Measurements from ENCODE around the gene OR52N2. TPM values are rescaled to one million over a fixed set of nuclear protein-coding genes. Genes with fewer than 3 reads are reported as not detected.

Gene OR52N2
- total RNA-seq, 2 donors from 2014 or later: not detected

DNA sequence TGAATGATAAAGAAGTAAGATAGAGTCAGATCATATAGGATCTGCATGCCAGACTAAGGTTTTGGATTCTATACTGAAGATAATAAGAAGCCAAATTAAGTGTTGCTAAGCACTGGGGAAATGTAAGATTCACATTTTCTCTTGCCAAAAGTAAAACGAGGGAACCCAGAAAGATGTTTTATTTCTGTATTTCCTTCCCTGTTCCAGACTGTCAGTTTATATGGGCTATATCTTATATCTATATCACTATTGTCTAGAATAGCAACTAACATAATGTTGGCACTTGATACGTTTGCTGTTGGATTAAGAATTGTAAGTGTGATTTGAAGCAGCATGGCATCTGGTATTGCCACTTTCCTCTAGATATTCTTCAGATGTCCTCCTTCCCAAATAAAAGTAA, 24.7 kb downstream of the OR52N2 start:
- no peaks in the 10 kb centered on the region for H3K27me3 ChIP-seq (ENCODE audit: control insufficient read depth, insufficient read depth, low read length, poor library complexity, severe bottlenecking)
- no peaks in the 10 kb centered on the region for H3K9me3 ChIP-seq (ENCODE audit: control insufficient read depth, low read length)
- H3K4me1 Mint-ChIP-seq: peaks cover 2% of the 10 kb centered on the region
- DNase-seq: no peak
- no peaks in the 10 kb centered on the region for H3K9me3 Mint-ChIP-seq
- no peaks in the 10 kb centered on the region for H3K36me3 ChIP-seq (ENCODE audit: control insufficient read depth, insufficient read depth, low read length)
- H3K27ac ChIP-seq (ENCODE audit: low read depth, low read length): no peak overlapping the region
- TF ChIP-seq, protein P1, sequence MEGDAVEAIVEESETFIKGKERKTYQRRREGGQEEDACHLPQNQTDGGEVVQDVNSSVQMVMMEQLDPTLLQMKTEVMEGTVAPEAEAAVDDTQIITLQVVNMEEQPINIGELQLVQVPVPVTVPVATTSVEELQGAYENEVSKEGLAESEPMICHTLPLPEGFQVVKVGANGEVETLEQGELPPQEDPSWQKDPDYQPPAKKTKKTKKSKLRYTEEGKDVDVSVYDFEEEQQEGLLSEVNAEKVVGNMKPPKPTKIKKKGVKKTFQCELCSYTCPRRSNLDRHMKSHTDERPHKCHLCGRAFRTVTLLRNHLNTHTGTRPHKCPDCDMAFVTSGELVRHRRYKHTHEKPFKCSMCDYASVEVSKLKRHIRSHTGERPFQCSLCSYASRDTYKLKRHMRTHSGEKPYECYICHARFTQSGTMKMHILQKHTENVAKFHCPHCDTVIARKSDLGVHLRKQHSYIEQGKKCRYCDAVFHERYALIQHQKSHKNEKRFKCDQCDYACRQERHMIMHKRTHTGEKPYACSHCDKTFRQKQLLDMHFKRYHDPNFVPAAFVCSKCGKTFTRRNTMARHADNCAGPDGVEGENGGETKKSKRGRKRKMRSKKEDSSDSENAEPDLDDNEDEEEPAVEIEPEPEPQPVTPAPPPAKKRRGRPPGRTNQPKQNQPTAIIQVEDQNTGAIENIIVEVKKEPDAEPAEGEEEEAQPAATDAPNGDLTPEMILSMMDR (conservative IDR thresholded peaks at IDR 0.05): no peak
- 83 to 86% methylated on average over 1 to 2 of the region's 2 CpGs for WGBS, 2 experiments (ENCODE audit: insufficient coverage in 1 of 2, insufficient read length in 1 of 2)
- no peak overlapping the region for H3K9ac ChIP-seq (ENCODE audit: extremely low read depth, low read length, poor library complexity, severe bottlenecking)
- H3K36me3 Mint-ChIP-seq (ENCODE audit: low read depth): no peaks in the 10 kb centered on the region
- no peaks in the 10 kb centered on the region for H3K4me1 ChIP-seq (ENCODE audit: control insufficient read depth, insufficient read depth, low read length)
- H3K27ac Mint-ChIP-seq: no peak overlapping the region
- H3K4me3 Mint-ChIP-seq: no peak overlapping the region
- H3K4me3 ChIP-seq (ENCODE audit: low read length): no peak overlapping the region
- H3K27me3 Mint-ChIP-seq (ENCODE audit: insufficient read depth): no peaks in the 10 kb centered on the region

DNA sequence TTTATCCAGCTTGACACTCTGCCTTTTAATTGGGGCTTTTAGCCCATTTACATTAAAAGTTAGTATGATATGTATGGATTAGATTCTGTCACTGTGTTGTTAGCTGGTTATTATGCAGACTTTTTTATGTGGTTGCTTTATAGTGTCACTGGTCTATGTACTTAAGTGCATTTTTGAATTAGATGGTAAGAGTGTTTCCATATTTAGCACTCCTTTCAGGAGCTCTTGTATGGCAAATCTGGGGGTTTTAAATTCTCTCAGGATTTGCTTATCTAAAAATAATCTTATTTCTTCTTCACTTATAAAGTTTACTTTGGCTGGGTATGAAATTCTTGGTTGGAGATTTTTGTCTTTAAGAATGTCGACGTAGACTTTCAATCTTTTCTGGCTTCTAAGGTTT, 29.0 kb downstream of the OR52N2 start:
- Histone ChIP-seq H3K36me3 (ENCODE audit: control insufficient read depth, insufficient read depth, low read length) (no peaks in the 10 kb centered on the region), H3K27ac (ENCODE audit: low read depth, low read length) (no peak overlapping the region), H3K9me3 (ENCODE audit: control insufficient read depth, low read length) (no peaks in the 10 kb centered on the region), H3K4me3 (ENCODE audit: low read length) (no peak overlapping the region), H3K27me3 (ENCODE audit: control insufficient read depth, insufficient read depth, low read length, poor library complexity, severe bottlenecking) (no peaks in the 10 kb centered on the region), H3K4me1 (ENCODE audit: control insufficient read depth, insufficient read depth, low read length) (no peaks in the 10 kb centered on the region), H3K9ac (ENCODE audit: extremely low read depth, low read length, poor library complexity, severe bottlenecking) (no peak overlapping the region)
- no peaks in the 10 kb centered on the region for H3K36me3 Mint-ChIP-seq (ENCODE audit: low read depth)
- H3K27me3 Mint-ChIP-seq (ENCODE audit: insufficient read depth): no peaks in the 10 kb centered on the region
- H3K4me1 Mint-ChIP-seq: no peaks in the 10 kb centered on the region
- DNase-seq: no peak
- TF ChIP-seq, protein P1 (conservative IDR thresholded peaks at IDR 0.05): no peak
- no peak overlapping the region for H3K4me3 Mint-ChIP-seq
- H3K27ac Mint-ChIP-seq: no peak overlapping the region
- WGBS, 2 experiments (ENCODE audit: insufficient coverage in 1 of 2, insufficient read length in 1 of 2): 80 to 100% methylated on average over 1 to 2 of the region's 2 CpGs
- H3K9me3 Mint-ChIP-seq: no peaks in the 10 kb centered on the region

DNA sequence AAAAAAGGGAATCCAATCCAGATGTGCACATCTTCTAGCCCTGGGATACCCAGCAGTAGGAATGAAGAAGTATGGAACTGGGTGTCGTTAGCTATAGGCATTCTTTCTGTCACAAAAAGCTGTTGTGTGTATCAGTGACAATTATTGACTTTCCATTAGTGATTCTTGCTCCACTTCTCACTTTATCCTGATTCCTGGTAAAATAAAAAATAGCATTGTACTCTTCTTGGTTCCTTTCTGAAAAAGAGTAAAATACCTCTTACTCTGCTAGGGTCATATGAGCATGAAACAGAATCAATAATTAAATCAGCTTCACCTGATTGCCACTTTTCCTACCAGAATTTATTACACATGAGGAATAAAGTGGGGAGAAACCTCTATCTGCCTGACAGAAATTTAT, 33.1 kb downstream of the OR52N2 start, which contains the start of gene OR52E6:
Gene OR52E6 (minus strand): TSS at position 101 of the 400 bp plus-strand sequence. CDS start 0 bp downstream, at position 101.
- Histone ChIP-seq H3K4me1 (ENCODE audit: control insufficient read depth, insufficient read depth, low read length) (no peaks in the 10 kb centered on the region), H3K27ac (ENCODE audit: low read depth, low read length) (no peak within 1 kb of the TSS), H3K9me3 (ENCODE audit: control insufficient read depth, low read length) (no peaks in the 10 kb centered on the region), H3K4me3 (ENCODE audit: low read length) (no peak within 1 kb of the TSS), H3K9ac (ENCODE audit: extremely low read depth, low read length, poor library complexity, severe bottlenecking) (no peak within 1 kb of the TSS), H3K36me3 (ENCODE audit: control insufficient read depth, insufficient read depth, low read length) (no peaks in the 10 kb centered on the region), H3K27me3 (ENCODE audit: control insufficient read depth, insufficient read depth, low read length, poor library complexity, severe bottlenecking) (no peaks in the 10 kb centered on the region)
- DNase-seq: no peak
- Mint-ChIP-seq H3K27ac (no peak within 1 kb of the TSS), H3K36me3 (ENCODE audit: low read depth) (no peaks in the 10 kb centered on the region), H3K4me3 (no peak within 1 kb of the TSS), H3K9me3 (no peaks in the 10 kb centered on the region), H3K27me3 (ENCODE audit: insufficient read depth) (no peaks in the 10 kb centered on the region), H3K4me1 (no peaks in the 10 kb centered on the region)
- TF ChIP-seq, protein P1 (conservative IDR thresholded peaks at IDR 0.05): no peak
- WGBS, 2 experiments (ENCODE audit: insufficient coverage in 1 of 2, insufficient read length in 1 of 2): 0% methylated on average over 1 of the region's 1 CpG; no CpG with 5 or more reads in 1 of the 2 experiments
